ENCODE data around the gene TOMM40L. TPM values are rescaled to one million over a fixed set of nuclear protein-coding genes. Genes with fewer than 3 reads are reported as not detected.
"Not testable (repeated sequence)": the region's sequence is repeated elsewhere in the genome, so short reads cannot be mapped to it uniquely, and the experiment has no call there.

Gene TOMM40L
- total RNA-seq, 2 experiments from 2014 or later, result 26.3 to 26.4 TPM

DNA sequence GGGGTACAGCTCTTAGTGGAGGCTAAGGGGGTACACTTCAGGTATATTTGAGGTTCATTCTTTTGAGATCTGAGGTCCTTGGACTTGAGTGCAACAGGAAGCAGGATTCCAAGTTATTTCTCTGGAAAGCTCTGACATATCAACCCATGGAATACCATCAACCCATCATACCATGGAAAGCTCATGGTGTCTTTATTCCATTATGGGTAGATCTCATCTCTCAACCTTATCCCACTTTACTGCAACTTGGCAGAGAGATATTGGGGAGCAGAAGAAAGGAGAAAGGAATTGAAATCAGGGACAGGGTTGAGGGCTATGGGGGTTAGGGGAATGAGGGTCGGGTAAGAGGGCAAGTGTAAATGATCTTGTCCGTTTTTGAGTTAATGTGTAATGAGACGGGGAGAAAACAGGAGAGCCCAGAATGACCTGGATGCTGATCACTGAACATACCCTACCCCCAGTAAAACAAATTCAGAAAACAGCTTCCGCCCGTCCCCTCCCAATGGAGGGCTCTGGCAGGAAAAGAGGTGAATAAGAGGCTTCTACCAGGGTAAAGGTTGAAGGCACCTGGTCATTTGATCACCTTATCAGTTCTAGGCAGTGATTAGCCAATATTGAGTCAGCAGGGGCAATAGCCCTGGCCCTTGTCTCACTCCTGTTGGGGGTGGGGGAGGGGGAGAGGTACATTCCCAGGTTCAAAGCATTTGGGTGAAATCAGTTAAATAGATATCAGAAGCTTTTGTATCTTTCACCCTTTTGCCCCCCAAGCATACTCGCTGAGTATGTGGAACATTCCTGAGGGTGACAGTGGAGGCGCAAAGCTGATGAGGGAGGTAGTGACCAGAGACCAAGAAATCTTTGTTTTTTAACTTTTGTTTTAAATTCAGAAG lies 1.8 kb upstream of the TOMM40L start:
- H3K27ac Mint-ChIP-seq, result peak overlapping the region; percentile 25
- H3K4me1 Mint-ChIP-seq, result peaks cover 48% of the 10 kb centered on the region
- DNase-seq, result no peak
- H3K27me3 Mint-ChIP-seq, result no peaks in the 10 kb centered on the region
- H3K9me3 Mint-ChIP-seq, result no peaks in the 10 kb centered on the region
- H3K4me3 Mint-ChIP-seq, result no peak overlapping the region
- H3K36me3 Mint-ChIP-seq, result peaks cover 13% of the 10 kb centered on the region

DNA sequence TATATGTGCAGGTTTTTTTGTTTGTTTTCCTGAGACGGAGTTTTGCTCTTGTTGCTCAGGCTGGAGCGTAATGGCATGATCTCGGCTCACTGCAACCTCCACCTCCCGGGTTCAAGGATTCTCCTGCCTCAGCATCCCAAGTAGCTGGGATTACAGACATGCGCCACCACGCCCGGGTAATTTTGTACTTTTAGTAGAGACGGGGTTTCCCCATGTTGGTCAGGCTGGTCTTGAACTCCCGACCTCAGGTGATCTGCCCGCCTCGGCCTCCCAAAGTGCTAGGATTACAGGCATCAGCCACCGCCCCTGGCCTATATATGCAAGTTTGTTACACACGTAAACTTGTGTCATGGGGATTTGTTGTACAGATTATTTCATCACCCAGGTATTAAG lies 1.2 kb upstream of the TOMM40L start:
- not testable (repeated sequence) for H3K27me3 Mint-ChIP-seq, DNase-seq, H3K9me3 Mint-ChIP-seq, H3K4me3 Mint-ChIP-seq, H3K27ac Mint-ChIP-seq
- Mint-ChIP-seq H3K4me1 (peaks cover 41% of the 10 kb centered on the region), H3K36me3 (peaks cover 13% of the 10 kb centered on the region)

DNA sequence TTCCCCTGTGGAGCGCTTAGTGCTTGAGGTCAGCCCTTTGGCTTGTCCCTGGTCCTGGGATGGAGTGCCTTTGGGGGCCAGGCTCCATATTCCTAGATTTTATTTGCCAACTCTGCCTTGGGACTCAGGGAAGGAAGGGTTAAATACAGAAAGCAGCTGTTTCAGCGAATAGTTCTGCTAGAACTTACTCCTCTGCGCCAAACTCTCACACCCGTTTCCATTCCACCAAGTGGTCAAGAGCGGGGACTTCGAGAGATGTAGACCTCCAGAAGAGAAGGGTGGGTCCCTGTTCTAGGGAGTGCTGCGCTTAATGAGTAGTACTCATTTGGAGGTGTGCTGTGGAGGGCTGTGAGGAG lies 704 bp upstream of the TOMM40L start:
- peak overlapping the region; percentile 50 for H3K4me3 Mint-ChIP-seq
- H3K9me3 Mint-ChIP-seq, result no peaks in the 10 kb centered on the region
- DNase-seq, result no peak
- H3K4me1 Mint-ChIP-seq, result peaks cover 37% of the 10 kb centered on the region
- no peaks in the 10 kb centered on the region for H3K27me3 Mint-ChIP-seq
- peak overlapping the region; percentile 82 for H3K27ac Mint-ChIP-seq
- peaks cover 13% of the 10 kb centered on the region for H3K36me3 Mint-ChIP-seq

DNA sequence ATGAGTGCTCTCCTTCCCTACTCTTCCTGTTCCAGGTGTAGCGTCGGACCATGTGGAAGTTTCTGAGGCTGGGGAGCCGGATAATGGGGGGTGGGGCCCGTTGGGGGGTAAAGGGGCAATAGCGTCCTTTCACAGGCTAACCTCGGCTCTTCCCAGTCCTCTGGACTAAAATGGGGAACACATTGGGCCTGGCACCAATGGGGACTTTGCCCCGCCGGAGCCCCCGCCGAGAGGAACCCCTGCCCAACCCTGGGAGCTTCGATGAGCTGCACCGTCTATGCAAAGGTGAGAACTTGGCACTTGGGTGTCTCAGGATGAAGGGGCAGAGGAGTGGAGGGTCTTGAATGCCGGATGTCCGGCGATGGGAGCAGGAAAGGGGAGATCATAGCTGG lies 456 bp downstream of the TOMM40L start:
- peaks cover 13% of the 10 kb centered on the region for H3K36me3 Mint-ChIP-seq
- no peaks in the 10 kb centered on the region for H3K9me3 Mint-ChIP-seq
- peak overlapping the region; percentile 95 for H3K4me3 Mint-ChIP-seq
- no peak for DNase-seq
- no peaks in the 10 kb centered on the region for H3K27me3 Mint-ChIP-seq
- peak overlapping the region; percentile 96 for H3K27ac Mint-ChIP-seq
- H3K4me1 Mint-ChIP-seq, result peaks cover 32% of the 10 kb centered on the region

DNA sequence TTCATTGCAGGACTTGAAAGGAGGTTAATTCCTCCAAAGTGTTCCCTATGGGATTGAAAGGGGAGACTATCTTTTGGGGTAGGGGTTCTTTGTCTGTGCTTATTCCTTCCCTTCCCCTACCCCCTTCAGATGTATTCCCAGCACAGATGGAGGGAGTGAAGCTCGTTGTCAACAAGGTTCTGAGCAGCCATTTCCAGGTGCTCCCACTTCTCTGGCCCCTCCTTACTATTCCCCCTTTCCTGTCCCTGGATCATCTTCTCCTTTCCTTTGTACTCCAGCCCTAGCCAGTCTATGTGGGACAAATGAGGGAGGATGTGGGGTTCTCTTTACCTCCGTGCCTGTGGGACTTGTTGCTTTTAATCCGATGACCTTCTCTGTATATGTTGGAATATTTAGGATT lies 899 bp downstream of the TOMM40L start:
- H3K36me3 Mint-ChIP-seq, result peaks cover 13% of the 10 kb centered on the region
- no peaks in the 10 kb centered on the region for H3K27me3 Mint-ChIP-seq
- peaks cover 31% of the 10 kb centered on the region for H3K4me1 Mint-ChIP-seq
- peak overlapping the region; percentile 95 for H3K4me3 Mint-ChIP-seq
- H3K27ac Mint-ChIP-seq, result peak overlapping the region; percentile 96
- DNase-seq, result no peak
- H3K9me3 Mint-ChIP-seq, result no peaks in the 10 kb centered on the region

DNA sequence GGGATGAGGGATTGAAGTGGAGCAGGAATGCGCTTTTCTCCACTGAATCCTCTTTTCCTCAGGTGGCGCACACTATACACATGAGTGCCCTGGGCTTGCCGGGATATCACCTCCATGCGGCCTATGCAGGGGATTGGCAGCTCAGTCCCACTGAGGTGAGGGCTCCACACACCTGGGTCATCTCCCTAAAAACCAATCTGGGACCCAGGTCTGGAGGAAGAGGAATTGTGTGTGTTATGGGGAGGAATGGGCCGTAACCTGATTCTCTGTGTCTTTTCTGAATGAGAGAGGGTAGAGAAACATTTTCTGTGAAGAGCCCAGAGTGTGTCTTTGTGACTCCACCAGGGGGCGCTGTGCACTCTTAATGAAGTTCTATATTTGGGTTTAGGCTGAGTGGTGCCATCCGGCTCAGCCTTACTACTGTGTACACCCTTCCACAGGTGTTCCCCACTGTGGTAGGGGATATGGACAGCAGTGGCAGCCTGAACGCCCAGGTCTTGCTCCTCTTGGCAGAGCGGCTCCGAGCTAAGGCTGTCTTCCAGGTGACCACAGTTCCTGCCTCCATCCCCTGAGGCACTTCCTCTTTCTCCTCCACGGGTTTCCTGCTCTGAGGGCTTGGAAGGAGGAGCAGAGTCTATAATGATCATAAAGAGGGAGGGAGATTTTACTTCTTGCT lies 1.5 kb downstream of the TOMM40L start:
- peak overlapping the region; percentile 96 for H3K27ac Mint-ChIP-seq
- no peaks in the 10 kb centered on the region for H3K27me3 Mint-ChIP-seq
- H3K4me1 Mint-ChIP-seq, result peaks cover 27% of the 10 kb centered on the region
- peaks cover 13% of the 10 kb centered on the region for H3K36me3 Mint-ChIP-seq
- H3K9me3 Mint-ChIP-seq, result no peaks in the 10 kb centered on the region
- peak overlapping the region; percentile 95 for H3K4me3 Mint-ChIP-seq
- peak; percentile 81 for DNase-seq

DNA sequence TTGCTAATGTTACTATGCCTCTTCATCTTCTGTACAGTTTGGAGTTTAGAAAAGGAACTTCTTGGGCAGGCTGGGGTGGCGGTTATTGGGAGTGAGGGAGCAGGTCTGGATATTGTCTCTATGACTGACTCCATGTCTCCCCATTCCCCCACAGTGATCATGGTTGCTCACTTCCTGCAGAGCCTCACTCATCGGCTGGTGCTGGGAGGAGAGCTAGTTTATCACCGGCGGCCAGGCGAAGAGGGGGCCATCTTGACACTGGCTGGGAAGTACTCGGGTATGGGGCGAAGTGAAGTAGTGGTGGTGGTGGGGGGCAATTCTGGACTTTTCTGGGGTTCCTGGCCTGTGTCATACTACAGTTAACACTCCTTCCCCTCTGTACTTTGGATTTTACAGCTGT lies 2.2 kb downstream of the TOMM40L start:
- Mint-ChIP-seq H3K36me3 (peaks cover 13% of the 10 kb centered on the region), H3K4me3 (peak overlapping the region; percentile 95), H3K27ac (no peak overlapping the region), H3K27me3 (no peaks in the 10 kb centered on the region), H3K9me3 (no peaks in the 10 kb centered on the region), H3K4me1 (peaks cover 27% of the 10 kb centered on the region)
- no peak for DNase-seq

DNA sequence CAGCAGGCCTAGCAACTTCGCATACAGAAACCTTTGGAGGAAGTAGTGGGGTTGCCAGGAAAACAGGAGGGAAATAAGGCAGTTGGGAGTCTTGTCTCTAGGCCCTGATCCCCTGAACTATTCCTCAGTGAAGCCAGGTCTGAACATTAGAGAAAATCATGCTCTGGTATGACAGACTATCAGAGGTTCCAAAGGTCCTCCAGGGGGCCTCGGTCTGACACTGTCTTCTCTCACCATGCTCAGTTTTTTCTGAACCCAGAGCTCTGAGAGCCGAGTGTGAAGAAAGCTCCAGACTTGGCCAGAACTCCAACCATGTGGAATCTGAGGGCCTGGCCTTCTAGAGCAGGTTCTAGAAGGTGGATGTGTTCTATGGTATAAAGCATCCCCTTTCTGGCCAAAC lies 4.0 kb downstream of the TOMM40L start:
- Mint-ChIP-seq H3K27me3 (no peaks in the 10 kb centered on the region), H3K27ac (no peak overlapping the region), H3K36me3 (peaks cover 13% of the 10 kb centered on the region), H3K4me1 (peaks cover 23% of the 10 kb centered on the region), H3K9me3 (no peaks in the 10 kb centered on the region), H3K4me3 (no peak overlapping the region)
- DNase-seq, result no peak

DNA sequence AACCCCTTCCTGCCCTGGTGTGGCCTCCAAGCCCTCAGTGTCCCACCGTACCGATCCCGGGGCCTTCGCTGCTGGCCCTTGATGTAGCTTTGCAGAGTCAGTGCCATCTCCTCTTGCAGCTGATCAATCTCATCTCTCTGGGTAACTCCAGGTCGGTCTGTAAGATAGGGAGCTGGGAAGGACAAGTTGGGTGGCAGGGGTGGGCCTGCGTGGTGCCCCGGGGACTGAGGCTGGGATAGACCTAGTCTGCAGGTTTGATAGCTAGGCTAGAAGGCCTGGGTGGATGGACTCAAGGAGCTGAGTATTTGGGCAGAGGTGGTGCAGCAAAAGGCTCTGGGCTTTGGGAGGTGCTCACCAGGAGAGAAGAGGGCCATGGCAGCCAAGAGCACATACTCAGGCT lies 4.9 kb downstream of the TOMM40L start:
- Mint-ChIP-seq H3K36me3 (peaks cover 13% of the 10 kb centered on the region), H3K27ac (peak overlapping the region; percentile 14), H3K27me3 (no peaks in the 10 kb centered on the region), H3K9me3 (no peaks in the 10 kb centered on the region), H3K4me3 (no peak overlapping the region), H3K4me1 (peaks cover 17% of the 10 kb centered on the region)
- no peak for DNase-seq

DNA sequence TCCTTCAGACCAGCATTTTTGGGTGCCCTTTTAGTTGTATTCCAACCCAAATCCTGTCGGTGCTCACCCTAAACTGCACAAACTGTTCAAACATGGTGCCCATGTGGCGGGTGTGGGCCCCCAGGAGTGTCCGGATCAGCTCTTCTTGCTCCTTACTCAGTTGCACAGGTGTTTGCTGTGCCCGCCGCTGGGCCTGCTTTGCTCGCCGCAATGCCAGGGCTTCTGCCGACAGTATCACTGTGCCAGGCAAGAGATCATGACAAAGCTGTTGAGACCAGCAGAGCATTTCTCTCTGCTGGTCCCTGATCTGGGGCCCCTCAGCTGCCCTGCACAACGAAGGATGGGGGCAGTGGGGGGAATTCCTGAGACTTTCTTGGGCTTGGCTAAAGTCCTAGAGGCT lies 7.2 kb downstream of the TOMM40L start:
- Mint-ChIP-seq H3K9me3 (no peaks in the 10 kb centered on the region), H3K4me1 (no peaks in the 10 kb centered on the region), H3K27ac (no peak overlapping the region), H3K27me3 (no peaks in the 10 kb centered on the region), H3K36me3 (peaks cover 7% of the 10 kb centered on the region), H3K4me3 (no peak overlapping the region)
- no peak for DNase-seq

DNA sequence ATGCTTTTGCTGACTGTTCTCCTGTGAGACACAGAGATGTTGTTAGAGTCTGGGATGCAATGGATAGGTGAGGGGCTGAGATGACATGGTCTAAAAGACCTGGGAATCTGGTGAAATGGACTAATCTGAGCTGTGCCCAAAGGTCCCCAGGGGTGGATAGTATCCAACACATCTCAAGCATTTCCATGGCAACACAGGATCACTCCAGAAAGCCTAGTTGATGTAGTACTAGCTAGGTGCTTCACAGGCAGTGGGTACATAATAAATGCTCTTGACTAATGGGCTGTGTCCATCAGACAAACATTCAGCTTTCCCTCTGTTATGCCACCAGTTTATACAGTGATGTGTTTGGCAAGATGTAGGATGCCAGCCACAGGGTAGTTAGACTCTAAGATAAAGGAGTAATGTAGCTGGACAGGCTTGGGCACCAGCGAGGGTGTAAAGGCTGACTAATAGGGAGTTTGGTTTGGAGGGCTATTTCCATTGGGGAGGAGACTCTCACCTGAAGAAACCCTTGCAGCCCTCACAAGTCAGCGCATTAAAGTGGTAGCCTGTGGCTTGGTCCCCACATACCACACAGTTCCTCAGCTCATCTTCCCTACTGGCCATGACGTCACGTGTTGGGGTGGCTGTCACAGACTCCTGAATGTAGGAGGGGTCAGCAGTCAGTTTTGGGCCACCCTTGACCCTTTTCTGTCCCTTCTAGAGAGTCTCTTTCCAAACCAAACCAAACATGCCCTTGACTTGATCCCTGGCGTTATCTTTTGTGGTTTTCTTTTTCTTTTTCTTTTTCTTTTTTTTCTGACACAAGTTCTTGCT lies 10.3 kb downstream of the TOMM40L start:
- DNase-seq, result no peak
- Mint-ChIP-seq H3K4me3 (no peak overlapping the region), H3K27me3 (no peaks in the 10 kb centered on the region), H3K27ac (no peak overlapping the region), H3K36me3 (no peaks in the 10 kb centered on the region), H3K9me3 (no peaks in the 10 kb centered on the region), H3K4me1 (no peaks in the 10 kb centered on the region)

DNA sequence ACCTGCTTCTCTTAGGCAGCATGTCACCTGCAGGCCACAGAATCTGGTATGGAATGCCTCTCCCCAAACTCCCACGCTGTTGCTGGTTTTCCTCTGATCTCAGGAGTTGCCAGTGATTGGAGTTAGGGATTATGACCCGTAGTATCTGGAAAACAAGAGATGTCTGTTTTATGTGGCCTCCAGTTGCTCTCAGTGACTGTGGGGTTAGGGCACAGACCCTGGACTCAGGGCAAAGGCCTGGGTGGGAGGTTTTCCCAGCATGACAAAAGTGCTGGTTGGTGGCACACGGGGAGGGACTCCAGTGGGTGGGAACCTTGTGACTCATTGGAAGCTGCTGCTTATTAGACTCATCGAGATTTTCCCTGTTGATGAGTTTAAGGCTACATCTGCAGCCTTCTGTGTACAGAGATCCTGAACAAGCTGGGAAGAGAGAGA lies 12.2 kb downstream of the TOMM40L start, which contains the start of gene NR1I3:
Gene NR1I3 (minus strand): TSS at position 165 of the 435 bp plus-strand sequence. CDS start 1,638 bp downstream, outside the sequence.
- Mint-ChIP-seq H3K4me3 (no peak within 1 kb of the TSS), H3K4me1 (no peaks in the 10 kb centered on the region), H3K27ac (no peak within 1 kb of the TSS), H3K27me3 (no peaks in the 10 kb centered on the region), H3K9me3 (no peaks in the 10 kb centered on the region), H3K36me3 (no peaks in the 10 kb centered on the region)
- DNase-seq, result no peak

DNA sequence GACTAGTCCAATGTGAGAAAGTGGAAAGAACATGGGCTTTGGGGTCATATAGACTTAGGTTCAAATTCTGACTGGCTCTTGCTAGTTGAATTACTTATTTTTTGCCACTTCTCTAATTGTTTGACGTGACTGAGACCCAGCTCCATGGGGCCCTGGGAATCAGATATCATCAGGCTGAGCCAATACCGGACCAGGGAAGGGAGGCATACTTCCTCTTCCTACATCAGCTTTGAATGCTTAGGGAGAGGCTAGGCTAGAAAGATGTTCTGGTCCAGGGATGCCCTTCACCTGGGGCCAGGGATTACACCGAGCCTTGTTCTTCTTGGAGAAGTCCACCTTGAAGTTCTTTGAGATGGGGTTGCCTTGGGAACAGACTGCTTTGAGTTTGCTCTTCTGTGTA lies 15.8 kb downstream of the TOMM40L start:
- Mint-ChIP-seq H3K27me3 (no peaks in the 10 kb centered on the region), H3K27ac (no peak overlapping the region), H3K36me3 (no peaks in the 10 kb centered on the region), H3K4me3 (no peak overlapping the region), H3K9me3 (no peaks in the 10 kb centered on the region), H3K4me1 (no peaks in the 10 kb centered on the region)
- DNase-seq, result no peak

DNA sequence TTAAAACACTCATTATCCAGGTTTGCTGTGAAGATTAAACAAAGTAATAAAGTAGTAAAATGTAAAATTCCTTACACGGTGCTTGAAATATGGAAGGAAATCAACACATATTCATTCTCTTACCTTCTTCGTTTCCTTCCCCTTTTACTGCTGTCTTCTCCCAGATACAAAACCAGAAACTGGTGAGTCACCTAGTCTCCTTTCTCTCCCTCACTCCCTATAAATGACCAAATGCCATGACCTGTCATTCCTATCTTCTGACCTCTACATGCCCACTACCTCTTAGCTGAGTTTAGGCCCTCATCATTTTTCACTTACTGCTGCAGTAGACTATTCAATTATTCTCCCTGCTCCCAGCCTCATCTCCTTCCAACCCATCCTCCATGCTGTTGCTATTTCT lies 16.5 kb downstream of the TOMM40L start:
- no peak overlapping the region for H3K4me3 Mint-ChIP-seq
- no peaks in the 10 kb centered on the region for H3K36me3 Mint-ChIP-seq
- no peak overlapping the region for H3K27ac Mint-ChIP-seq

DNA sequence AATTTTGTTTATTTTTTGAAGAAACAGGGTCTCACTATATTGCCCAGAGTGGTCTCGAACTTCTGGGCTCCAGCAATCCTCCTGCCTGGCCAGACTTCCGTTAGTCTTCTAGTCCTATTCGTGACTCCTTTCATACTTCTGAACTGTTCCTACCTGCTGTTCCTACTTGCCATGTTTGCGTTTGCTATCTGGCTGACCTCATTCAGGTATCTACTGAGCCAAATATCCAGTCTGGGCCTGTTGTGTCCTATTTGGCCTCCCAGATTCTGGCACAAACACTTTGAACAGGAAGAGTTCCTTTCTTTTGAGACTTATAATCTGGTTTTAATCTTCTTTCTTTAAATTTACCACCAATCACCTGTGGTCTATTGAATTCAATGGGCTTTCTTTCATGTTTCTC lies 19.0 kb downstream of the TOMM40L start:
- Mint-ChIP-seq H3K9me3 (peaks cover 1% of the 10 kb centered on the region), H3K4me1 (no peaks in the 10 kb centered on the region), H3K4me3 (no peak overlapping the region), H3K36me3 (peaks cover 2% of the 10 kb centered on the region), H3K27ac (no peak overlapping the region), H3K27me3 (no peaks in the 10 kb centered on the region)
- no peak for DNase-seq

More for the DNA sequence above, 16.5 kb downstream of the TOMM40L start:
- DNase-seq, result no peak
- Mint-ChIP-seq H3K4me1 (no peaks in the 10 kb centered on the region), H3K27me3 (no peaks in the 10 kb centered on the region), H3K9me3 (no peaks in the 10 kb centered on the region)
